Panc1 (cell line): Measurements from ENCODE around the gene MAML3. TPM values are rescaled to one million over a fixed set of nuclear protein-coding genes. Genes with fewer than 3 reads are reported as not detected.

Experiments used
- ATAC-seq: fragments of 200-7000 bp; cut with Tn5 transposase; 2 replicates; pipeline ENCODE4 v1.9.1; 2020; ENCODE audit warnings: mild to moderate bottlenecking, moderate library complexity
- BruUV-seq: library from RNA; stranded (reverse); fragments of 400-500 nt; replicated peaks from 2 replicates; lab custom pipeline; 2021; lab: Mats Ljungman, UMichigan
- CTCF ChIA-PET: fragments of 300-600 bp; sonication (Branson Sonifier 250); formaldehyde crosslinking; loops from one replicate; lab custom pipeline; 2022; ENCODE audit warnings: antibody characterized with exemption; lab: Charles Lee
- POLR2A ChIA-PET: fragments of 300-600 bp; sonication (Branson Sonifier 250); formaldehyde crosslinking; loops from one replicate; lab custom pipeline; 2022; ENCODE audit warnings: antibody characterized with exemption; lab: Charles Lee
- DNase-seq: peaks from one replicate; pipeline ENCODE4 v3.0.0-alpha.2; 2010; ENCODE audit warnings: low read depth, low spot score
- H3K27ac ChIP-seq: 2 replicates; pipeline ENCODE4 v1.5.1; 2011; ENCODE audit warnings: mild to moderate bottlenecking, low read length, inconsistent platforms
- H3K27me3 ChIP-seq: fragments of 200-500 bp; sonication (Bioruptor generic); 2 replicates; pipeline ENCODE4 v1.6.0; 2014; ENCODE audit warnings: low read length, inconsistent platforms; ENCODE audit not compliant: control insufficient read depth, insufficient read depth
- H3K36me3 ChIP-seq: fragments of 200-500 bp; sonication (Bioruptor generic); 2 replicates; pipeline ENCODE4 v1.5.1; 2014; ENCODE audit warnings: inconsistent platforms, mild to moderate bottlenecking, low read length, moderate library complexity; ENCODE audit not compliant: control insufficient read depth, insufficient read depth
- H3K4me1 ChIP-seq: 2 replicates; pipeline ENCODE4 v1.5.1; 2011; ENCODE audit warnings: inconsistent platforms, mild to moderate bottlenecking, low read length, moderate library complexity; ENCODE audit not compliant: control insufficient read depth, insufficient read depth
- H3K4me3 ChIP-seq, 2 experiments: 2 replicates each; pipeline ENCODE4 v1.5.1; 2011 to 2012; ENCODE audit warnings: low read depth in 2 of 2, low read length in 2 of 2, mild to moderate bottlenecking in 2 of 2, inconsistent platforms in 1 of 2, moderate library complexity in 1 of 2
- H3K9me3 ChIP-seq: fragments of 200-500 bp; sonication (Bioruptor generic); 2 replicates; pipeline ENCODE4 v1.5.1; 2014; ENCODE audit warnings: low read depth, mild to moderate bottlenecking, inconsistent platforms, low read length, moderate library complexity; ENCODE audit not compliant: control insufficient read depth, insufficient read depth
- SIN3A ChIP-seq: IDR thresholded peaks from 2 replicates; pipeline ENCODE4 v1.6.1; 2012; ENCODE audit warnings: low read depth, mild to moderate bottlenecking, low read length, moderate library complexity, borderline replicate concordance; ENCODE audit not compliant: insufficient read depth
- TCF7L2 ChIP-seq: IDR thresholded peaks from 2 replicates; pipeline ENCODE4 v1.6.1; 2011; ENCODE audit warnings: mild to moderate bottlenecking, low read depth, low read length, inconsistent platforms
- in situ Hi-C: cut with HindIII; loops from 2 replicates; pipeline ENCODE4 v1.10.0; 2016; ENCODE audit warnings: low sequenced_read_pairs, low pct_unique_long_range_greater_than_20kb
- intact Hi-C: fragments of 100-400 bp; cut with micrococcal nuclease; formaldehyde crosslinking; loops from one replicate; pipeline ENCODE4 v1.10.0; 2022; ENCODE audit not compliant: unreplicated experiment
- total RNA-seq: library from RNA; stranded (reverse); gene quantifications from one replicate; pipeline ENCODE4 v1.2.1, GENCODE V29; 2021; ENCODE audit not compliant: unreplicated experiment
- TF ChIP-seq, protein P1 (sequence below): fragments of 450-650 bp; IDR thresholded peaks from 2 replicates; pipeline ENCODE4 v1.5.1; 2017; ENCODE audit warnings: mild to moderate bottlenecking
- TF ChIP-seq, protein P2 (sequence below), 2 experiments: IDR thresholded peaks; 2 replicates each; pipeline ENCODE4 v1.6.1; 2011 to 2012; ENCODE audit warnings: low read depth in 2 of 2, control low read depth in 1 of 2, low read length in 1 of 2, mild to moderate bottlenecking in 1 of 2, moderate library complexity in 1 of 2; ENCODE audit not compliant: insufficient read depth in 1 of 2

Gene MAML3
- total RNA-seq, 1 experiment from 2014 or later: 7.7 TPM

GRCh38 chr4:139853309-139853708 lies 300.7 kb downstream of the MAML3 start:
- ChIA-PET CTCF (no interaction called here), POLR2A (no interaction called here)
- DNase-seq (no peak), ATAC-seq (no peak)
- no peaks in the 10 kb centered on the region for H3K9me3 ChIP-seq
- BruUV-seq: no TSS peak
- H3K36me3 ChIP-seq: no peaks in the 10 kb centered on the region; the same call in 1 of the 2 replicates
- no peaks in the 10 kb centered on the region for H3K27me3 ChIP-seq
- TF ChIP-seq, protein P1, sequence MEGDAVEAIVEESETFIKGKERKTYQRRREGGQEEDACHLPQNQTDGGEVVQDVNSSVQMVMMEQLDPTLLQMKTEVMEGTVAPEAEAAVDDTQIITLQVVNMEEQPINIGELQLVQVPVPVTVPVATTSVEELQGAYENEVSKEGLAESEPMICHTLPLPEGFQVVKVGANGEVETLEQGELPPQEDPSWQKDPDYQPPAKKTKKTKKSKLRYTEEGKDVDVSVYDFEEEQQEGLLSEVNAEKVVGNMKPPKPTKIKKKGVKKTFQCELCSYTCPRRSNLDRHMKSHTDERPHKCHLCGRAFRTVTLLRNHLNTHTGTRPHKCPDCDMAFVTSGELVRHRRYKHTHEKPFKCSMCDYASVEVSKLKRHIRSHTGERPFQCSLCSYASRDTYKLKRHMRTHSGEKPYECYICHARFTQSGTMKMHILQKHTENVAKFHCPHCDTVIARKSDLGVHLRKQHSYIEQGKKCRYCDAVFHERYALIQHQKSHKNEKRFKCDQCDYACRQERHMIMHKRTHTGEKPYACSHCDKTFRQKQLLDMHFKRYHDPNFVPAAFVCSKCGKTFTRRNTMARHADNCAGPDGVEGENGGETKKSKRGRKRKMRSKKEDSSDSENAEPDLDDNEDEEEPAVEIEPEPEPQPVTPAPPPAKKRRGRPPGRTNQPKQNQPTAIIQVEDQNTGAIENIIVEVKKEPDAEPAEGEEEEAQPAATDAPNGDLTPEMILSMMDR: no peak
- TF ChIP-seq, protein P2, sequence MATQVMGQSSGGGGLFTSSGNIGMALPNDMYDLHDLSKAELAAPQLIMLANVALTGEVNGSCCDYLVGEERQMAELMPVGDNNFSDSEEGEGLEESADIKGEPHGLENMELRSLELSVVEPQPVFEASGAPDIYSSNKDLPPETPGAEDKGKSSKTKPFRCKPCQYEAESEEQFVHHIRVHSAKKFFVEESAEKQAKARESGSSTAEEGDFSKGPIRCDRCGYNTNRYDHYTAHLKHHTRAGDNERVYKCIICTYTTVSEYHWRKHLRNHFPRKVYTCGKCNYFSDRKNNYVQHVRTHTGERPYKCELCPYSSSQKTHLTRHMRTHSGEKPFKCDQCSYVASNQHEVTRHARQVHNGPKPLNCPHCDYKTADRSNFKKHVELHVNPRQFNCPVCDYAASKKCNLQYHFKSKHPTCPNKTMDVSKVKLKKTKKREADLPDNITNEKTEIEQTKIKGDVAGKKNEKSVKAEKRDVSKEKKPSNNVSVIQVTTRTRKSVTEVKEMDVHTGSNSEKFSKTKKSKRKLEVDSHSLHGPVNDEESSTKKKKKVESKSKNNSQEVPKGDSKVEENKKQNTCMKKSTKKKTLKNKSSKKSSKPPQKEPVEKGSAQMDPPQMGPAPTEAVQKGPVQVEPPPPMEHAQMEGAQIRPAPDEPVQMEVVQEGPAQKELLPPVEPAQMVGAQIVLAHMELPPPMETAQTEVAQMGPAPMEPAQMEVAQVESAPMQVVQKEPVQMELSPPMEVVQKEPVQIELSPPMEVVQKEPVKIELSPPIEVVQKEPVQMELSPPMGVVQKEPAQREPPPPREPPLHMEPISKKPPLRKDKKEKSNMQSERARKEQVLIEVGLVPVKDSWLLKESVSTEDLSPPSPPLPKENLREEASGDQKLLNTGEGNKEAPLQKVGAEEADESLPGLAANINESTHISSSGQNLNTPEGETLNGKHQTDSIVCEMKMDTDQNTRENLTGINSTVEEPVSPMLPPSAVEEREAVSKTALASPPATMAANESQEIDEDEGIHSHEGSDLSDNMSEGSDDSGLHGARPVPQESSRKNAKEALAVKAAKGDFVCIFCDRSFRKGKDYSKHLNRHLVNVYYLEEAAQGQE (IDR thresholded peaks at IDR 0.05; ENCODE audit: insufficient read depth in 1 of 2, low read depth in 2 of 2, low read length in 1 of 2): no peak
- TF ChIP-seq SIN3A: no peak
- in situ Hi-C loops (no loop called here), intact Hi-C loops (no loop called here)
- H3K27ac ChIP-seq: no peak overlapping the region
- H3K4me3 ChIP-seq: no peak overlapping the region
- no peaks in the 10 kb centered on the region for H3K4me1 ChIP-seq

GRCh38 chr4:139852612-139853269 lies 301.2 kb downstream of the MAML3 start:
- no peaks in the 10 kb centered on the region for H3K9me3 ChIP-seq
- TF ChIP-seq SIN3A (no peak), TCF7L2 (no peak)
- TF ChIP-seq, protein P2 (IDR thresholded peaks at IDR 0.05; ENCODE audit: insufficient read depth in 1 of 2, low read depth in 2 of 2, low read length in 1 of 2): no peak
- DNase-seq (no peak), ATAC-seq (no peak)
- in situ Hi-C loops (no loop called here), intact Hi-C loops (no loop called here)
- no peak overlapping the region for H3K4me3 ChIP-seq
- no TSS peak for BruUV-seq
- H3K27me3 ChIP-seq: no peaks in the 10 kb centered on the region
- ChIA-PET CTCF (no interaction called here), POLR2A (no interaction called here)
- H3K27ac ChIP-seq: no peak overlapping the region
- H3K4me1 ChIP-seq: no peaks in the 10 kb centered on the region
- H3K36me3 ChIP-seq: no peaks in the 10 kb centered on the region; the same call in 1 of the 2 replicates
